Thyroid gland (tissue), 4 donors: ENCODE measurements around the gene NAT9. TPM values are rescaled to one million over a fixed set of nuclear protein-coding genes. Genes with fewer than 3 reads are reported as not detected.

Source experiments
- DNase-seq, 2 donors: peaks; one replicate each; pipeline ENCODE4 v3.0.0-alpha.2; 2019
- H3K27ac ChIP-seq, 3 donors: fragments of 200-600 bp; sonication (generic); 1 replicate in 2 of 3; 2 replicates in 1 of 3; pipeline ENCODE4 v1.5.1; 2016 to 2019; ENCODE audit warnings: mild to moderate bottlenecking in 1 of 3, moderate library complexity in 1 of 3
- H3K27me3 ChIP-seq: fragments of 200-600 bp; sonication (generic); one replicate; pipeline ENCODE4 v1.5.1; 2019
- H3K36me3 ChIP-seq, 2 donors: fragments of 200-600 bp; sonication (generic); one replicate each; pipeline ENCODE4 v1.5.1; 2016 to 2019
- H3K4me1 ChIP-seq, 2 donors: fragments of 200-600 bp; sonication (generic); one replicate each; pipeline ENCODE4 v1.5.1; 2017 to 2019
- H3K4me3 ChIP-seq, 3 donors: fragments of 200-600 bp; sonication (generic); replicated peaks in 1 of 3; 1 replicate in 2 of 3; 2 replicates in 1 of 3; pipeline ENCODE4 v1.5.1; 2016; ENCODE audit warnings: mild to moderate bottlenecking in 1 of 3
- H3K9me3 ChIP-seq: fragments of 200-600 bp; sonication (generic); one replicate; pipeline ENCODE4 v1.5.1; 2017
- CTCF ChIP-seq, 6 experiments: fragments of 200-600 bp in 3 of 6; fragments of 450-650 bp in 3 of 6; sonication (generic) in 3 of 6; IDR thresholded peaks; one replicate each; pipeline ENCODE4 v1.5.1; 2016 to 2019; ENCODE audit warnings: antibody characterized with exemption in 6 of 6, mild to moderate bottlenecking in 2 of 6, inconsistent platforms in 1 of 6, moderate library complexity in 1 of 6
- POLR2A ChIP-seq, 2 donors: fragments of 450-650 bp; IDR thresholded peaks; one replicate each; pipeline ENCODE4 v1.6.1; 2017; ENCODE audit warnings: antibody characterized with exemption in 2 of 2, mild to moderate bottlenecking in 2 of 2, moderate library complexity in 1 of 2
- WGBS, 2 donors: methylation state at CpG; one replicate each; pipeline ENCODE4 v1.1.5; 2017; 5-methylcytosine and 5-hydroxymethylcytosine counted together
- intact Hi-C: fragments of 100-400 bp; cut with DNase I; formaldehyde crosslinking; loops from one replicate; pipeline ENCODE4 v1.15.1; 2023
- total RNA-seq, 4 donors: library from RNA; depleted of rRNA; stranded (reverse); fragments of >200 nt; gene quantifications; one replicate each; pipeline ENCODE4 v1.2.3, GENCODE V29; 2016

The NAT9 gene
- total RNA-seq, 4 donors from 2014 or later = 33.1 to 46.5 (median 41.4) TPM

- H3K9me3 ChIP-seq = no peaks in the 10 kb centered on the region
- H3K4me3 ChIP-seq = no peak overlapping the region
- no peak for DNase-seq
- 86 to 93% methylated on average over 9 of the region's 9 CpGs for WGBS, 2 donors
- H3K36me3 ChIP-seq = no peaks in the 10 kb centered on the region
- intact Hi-C loops = loop anchor here (5.0 kb wide), 1 partner anchor 44 kb away; no protein-coding TSS in a partner anchor
- H3K4me1 ChIP-seq = peaks cover 8 to 21% of the 10 kb centered on the region in 2 donors
- no peak overlapping the region for H3K27ac ChIP-seq
- peaks cover 10% of the 10 kb centered on the region for H3K27me3 ChIP-seq
- TF ChIP-seq POLR2A (IDR thresholded peaks at IDR 0.05) = no peak
- no peak for TF ChIP-seq CTCF (IDR thresholded peaks at IDR 0.05)
Observed at GRCh38 chr17:74742978-74743545, 33.1 kb downstream of the NAT9 start.

- H3K27me3 ChIP-seq = peaks cover 18% of the 10 kb centered on the region
- intact Hi-C loops = loop anchor here (5.0 kb wide), 1 partner anchor 45 kb away; no protein-coding TSS in a partner anchor
- H3K4me1 ChIP-seq = peaks cover 7 to 23% of the 10 kb centered on the region in 2 donors
Observed at GRCh38 chr17:74742153-74742515, 34.0 kb downstream of the NAT9 start.

DNA sequence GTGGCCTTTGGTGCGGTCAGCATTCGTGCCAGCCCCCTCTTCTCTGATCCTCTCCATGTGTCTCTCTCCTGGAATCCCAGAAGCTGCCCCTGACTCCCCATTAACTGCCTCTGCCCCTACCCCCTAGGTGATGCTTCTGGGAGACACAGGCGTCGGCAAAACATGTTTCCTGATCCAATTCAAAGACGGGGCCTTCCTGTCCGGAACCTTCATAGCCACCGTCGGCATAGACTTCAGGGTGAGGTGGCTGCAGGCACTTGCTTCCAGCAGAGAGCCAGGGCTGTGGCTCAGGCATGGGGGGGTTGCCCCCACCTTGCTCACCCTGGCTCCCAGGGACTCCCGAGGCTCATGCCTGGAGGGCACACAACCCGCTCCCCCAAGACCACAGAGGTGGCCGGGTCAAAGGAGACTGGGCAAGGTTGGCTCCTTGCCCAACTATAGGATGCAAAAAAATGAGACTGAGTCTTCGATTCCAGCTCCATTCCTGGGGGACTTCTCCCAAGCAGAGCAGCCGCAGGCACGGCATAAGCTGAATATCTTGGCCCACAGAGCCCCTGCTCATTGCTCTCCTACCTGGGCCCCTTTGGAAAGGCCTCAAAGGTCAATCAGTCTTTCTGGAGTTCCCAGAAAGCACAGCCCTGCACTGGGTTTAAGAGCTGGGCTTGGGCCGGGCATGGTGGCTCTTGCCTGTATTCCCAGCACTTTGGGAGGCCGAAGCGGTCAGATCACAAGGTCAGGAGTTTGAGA is 35.3 kb downstream of the NAT9 start:
- Histone ChIP-seq H3K4me3 (no peak overlapping the region), H3K27me3 (peaks cover 24% of the 10 kb centered on the region), H3K4me1 (peaks cover 15 to 32% of the 10 kb centered on the region in 2 donors), H3K27ac (no peak overlapping the region), H3K9me3 (no peaks in the 10 kb centered on the region), H3K36me3 (no peaks in the 10 kb centered on the region)
- no peak for DNase-seq
- WGBS, 2 donors = 89 to 90% methylated on average over 10 to 17 of the region's 17 CpGs
- TF ChIP-seq POLR2A (IDR thresholded peaks at IDR 0.05) (no peak), CTCF (IDR thresholded peaks at IDR 0.05) (no peak)
- intact Hi-C loops = loop anchor here (5.0 kb wide), 1 partner anchor 46 kb away; no protein-coding TSS in a partner anchor

More at GRCh38 chr17:74742153-74742515, 34.0 kb downstream of the NAT9 start:
- TF ChIP-seq CTCF (IDR thresholded peaks at IDR 0.05) (no peak), POLR2A (IDR thresholded peaks at IDR 0.05) (no peak)
- H3K9me3 ChIP-seq = no peaks in the 10 kb centered on the region
- H3K4me3 ChIP-seq = no peak overlapping the region
- 51 to 52% methylated on average over 4 of the region's 4 CpGs for WGBS, 2 donors
- no peak for DNase-seq
- no peaks in the 10 kb centered on the region for H3K36me3 ChIP-seq
- H3K27ac ChIP-seq = no peak overlapping the region

- WGBS, 2 donors = 76 to 87% methylated on average over 6 of the region's 6 CpGs
- intact Hi-C loops = loop anchor here (5.0 kb wide), 1 partner anchor 47 kb away; no protein-coding TSS in a partner anchor
- peaks cover 15 to 29% of the 10 kb centered on the region in 2 donors for H3K4me1 ChIP-seq
- no peaks in the 10 kb centered on the region for H3K36me3 ChIP-seq
- no peak for TF ChIP-seq POLR2A (IDR thresholded peaks at IDR 0.05)
- TF ChIP-seq CTCF (IDR thresholded peaks at IDR 0.05) = no peak
- no peak overlapping the region for H3K4me3 ChIP-seq
- H3K27ac ChIP-seq = no peak overlapping the region
- H3K9me3 ChIP-seq = no peaks in the 10 kb centered on the region
- DNase-seq = no peak
- H3K27me3 ChIP-seq = peaks cover 24% of the 10 kb centered on the region
Observed at GRCh38 chr17:74740173-74740572, 36.0 kb downstream of the NAT9 start.
